SK-N-DZ (cell line): ENCODE results near the gene AGBL2. TPM values are rescaled to one million over a fixed set of nuclear protein-coding genes. Genes with fewer than 3 reads are reported as not detected.
"Not testable (repeated sequence)": the region's sequence is repeated elsewhere in the genome, so short reads cannot be mapped to it uniquely, and the experiment has no call there.

ENCODE experiments used
- DNase-seq: peaks from one replicate; pipeline ENCODE4 v3.0.0-alpha.2; 2015; ENCODE audit warnings: low spot score
- polyA plus RNA-seq, 2 experiments: library from polyadenylated mRNA; depleted of rRNA; stranded (reverse); fragments of >200 nt; gene quantifications; 2 replicates each; pipeline ENCODE4 v1.2.3, GENCODE V29; 2014

AGBL2 gene
- polyA plus RNA-seq (2014; cell fraction: cytosol; rRNA removed), result not detected in 2 replicates
- not detected in 2 replicates for polyA plus RNA-seq (2014; cell fraction: nucleus; rRNA removed)

DNA sequence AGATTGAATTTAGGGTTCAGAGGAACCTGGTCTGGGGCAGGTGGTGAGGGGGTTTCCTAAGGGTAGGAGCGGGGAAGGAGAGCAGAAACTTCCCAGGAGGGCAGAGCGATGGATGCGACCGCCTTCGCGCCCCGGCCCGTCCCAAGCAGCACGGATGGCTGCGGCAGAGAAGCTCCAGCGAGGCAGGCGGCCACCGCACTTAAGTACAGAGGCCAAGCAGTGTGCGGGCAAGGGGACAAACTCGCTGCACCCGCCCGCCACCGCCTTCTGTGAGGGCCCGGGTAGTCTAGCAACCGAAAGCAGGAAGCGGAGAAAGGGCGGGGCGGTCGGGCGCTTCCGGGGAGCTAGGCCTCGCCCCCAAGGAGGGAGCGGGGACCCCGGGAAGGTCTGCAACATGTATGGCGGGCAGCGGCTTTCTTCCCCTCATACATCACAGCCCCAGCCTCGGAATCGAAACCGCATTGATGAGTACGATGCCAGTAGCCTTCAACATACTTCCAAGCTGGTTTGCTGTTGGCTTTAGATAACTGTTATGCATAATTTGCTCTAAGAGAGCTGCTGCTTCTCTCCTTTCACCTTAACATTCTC is at the start of gene AGBL2:
TSS of gene AGBL2 (minus strand) at position 288 of the 588 bp plus-strand sequence. CDS start 719 bp downstream, outside the sequence.
- no peak for DNase-seq

- DNase-seq, result not testable (repeated sequence)
Observed at GRCh38 chr11:47759291-47759690, 44.1 kb upstream of the AGBL2 start.

DNA sequence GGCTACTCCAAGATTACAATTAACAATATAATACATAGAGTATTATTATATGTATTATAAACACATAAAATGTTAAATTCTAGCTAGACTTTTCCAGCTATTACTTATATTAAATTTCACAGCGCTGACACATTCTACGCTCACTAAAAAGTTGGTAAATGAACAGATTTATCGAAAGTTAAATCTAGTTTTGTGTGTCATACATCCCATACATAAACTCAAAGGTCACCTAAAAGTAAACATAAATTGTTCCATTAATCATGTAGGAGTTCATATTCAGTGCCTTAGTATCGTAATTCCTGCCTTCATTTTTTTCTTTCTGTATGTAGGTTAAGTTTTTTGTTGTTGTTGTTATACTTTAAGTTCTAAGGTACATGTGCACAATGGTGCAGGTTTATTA is 41.0 kb upstream of the AGBL2 start:
- DNase-seq, result no peak

- DNase-seq, result no peak
Observed at GRCh38 chr11:47750725-47751124, 35.6 kb upstream of the AGBL2 start.

DNA sequence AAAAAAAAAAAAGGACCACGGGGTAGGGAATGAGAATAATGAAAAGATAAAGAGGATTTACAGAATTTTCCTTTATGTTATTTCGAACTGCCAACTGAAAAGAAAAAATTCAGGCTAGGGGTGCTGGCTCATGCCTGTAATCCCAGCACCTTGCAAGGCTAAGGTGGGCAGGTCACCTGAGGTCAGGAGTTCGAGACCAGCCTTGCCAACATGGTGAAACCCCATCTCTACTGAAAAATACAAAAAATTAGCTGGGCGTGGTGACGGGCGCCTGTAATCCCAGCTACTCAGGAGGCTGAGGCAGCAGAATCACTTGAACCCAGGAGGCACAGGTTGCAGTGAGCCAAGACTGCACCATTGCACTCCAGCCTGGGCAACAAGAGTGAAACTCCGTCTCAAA is 27.3 kb upstream of the AGBL2 start:
- DNase-seq, result not testable (repeated sequence)

- DNase-seq, result not testable (repeated sequence)
Observed at GRCh38 chr11:47737817-47738216, 22.6 kb upstream of the AGBL2 start.

GRCh38 chr11:47732271-47732670 is 17.1 kb upstream of the AGBL2 start:
- DNase-seq, result no peak

DNA sequence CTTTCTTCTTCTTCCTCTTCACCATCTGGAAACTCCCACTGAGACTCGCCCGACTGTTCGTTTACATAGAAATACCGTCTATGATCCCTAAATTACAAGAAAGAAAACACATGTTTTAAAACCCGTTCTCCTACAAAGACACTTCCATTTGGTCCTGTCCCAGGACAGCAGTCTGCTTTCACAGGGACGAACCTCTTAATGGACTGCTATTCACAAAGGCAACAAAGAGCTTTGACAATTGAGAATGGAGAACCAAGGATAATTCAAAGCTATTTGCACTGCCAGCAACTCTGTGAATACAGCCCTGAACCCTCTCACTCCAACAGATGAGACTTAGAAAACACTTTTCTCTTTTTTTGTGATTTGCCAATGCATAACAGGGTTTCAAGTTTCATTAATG is 16.3 kb upstream of the AGBL2 start:
- no peak for DNase-seq

GRCh38 chr11:47726878-47727514 is 11.8 kb upstream of the AGBL2 start:
- no peak for DNase-seq

- no peak for DNase-seq
Observed at GRCh38 chr11:47726118-47726442, 10.9 kb upstream of the AGBL2 start.

GRCh38 chr11:47725442-47726117 is 10.4 kb upstream of the AGBL2 start:
- DNase-seq, result no peak

GRCh38 chr11:47724041-47724729 is 9.0 kb upstream of the AGBL2 start:
- no peak for DNase-seq

DNA sequence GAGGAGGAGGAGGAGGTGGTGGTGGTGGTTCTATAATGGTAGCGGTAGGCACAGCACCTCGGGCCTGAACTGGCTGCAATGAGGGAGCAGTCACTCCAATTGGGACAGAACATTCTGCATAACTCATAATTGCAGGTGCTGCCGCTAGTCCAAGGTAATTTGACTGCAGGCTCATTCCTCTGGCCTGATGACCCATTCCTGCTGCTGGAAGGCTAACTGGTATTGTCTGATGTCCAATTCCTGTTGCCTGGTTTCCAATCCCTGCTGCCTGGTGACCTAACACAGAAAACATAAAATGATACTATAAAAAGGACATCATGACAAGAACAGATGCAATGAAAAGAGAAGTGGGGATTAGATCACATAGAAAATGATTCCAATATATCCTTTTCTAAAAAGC is 7.9 kb upstream of the AGBL2 start:
- DNase-seq, result no peak

GRCh38 chr11:47720651-47721050 is 5.5 kb upstream of the AGBL2 start:
- no peak for DNase-seq

DNA sequence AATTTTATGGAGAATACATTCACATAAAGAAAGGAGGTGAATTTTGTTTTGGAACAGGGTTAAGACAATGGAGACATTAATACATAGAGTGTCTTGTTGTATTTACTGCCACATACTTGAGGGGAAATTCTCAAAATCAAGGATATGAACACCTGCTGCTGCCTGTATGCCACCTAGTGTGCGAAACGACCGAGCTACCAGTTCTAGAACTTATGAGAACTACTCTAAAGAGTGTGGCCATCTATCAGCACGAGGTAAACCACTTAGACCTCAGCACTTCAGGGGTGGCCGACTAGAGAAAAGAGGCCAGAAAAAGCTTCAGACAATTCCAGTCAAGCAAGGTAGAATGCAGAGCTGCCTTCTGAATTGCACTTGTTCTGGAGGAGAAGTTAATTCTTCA is 1.5 kb upstream of the AGBL2 start:
- no peak for DNase-seq

- DNase-seq, result no peak
Observed at GRCh38 chr11:47714554-47715081, 551 bp downstream of the AGBL2 start.

DNA sequence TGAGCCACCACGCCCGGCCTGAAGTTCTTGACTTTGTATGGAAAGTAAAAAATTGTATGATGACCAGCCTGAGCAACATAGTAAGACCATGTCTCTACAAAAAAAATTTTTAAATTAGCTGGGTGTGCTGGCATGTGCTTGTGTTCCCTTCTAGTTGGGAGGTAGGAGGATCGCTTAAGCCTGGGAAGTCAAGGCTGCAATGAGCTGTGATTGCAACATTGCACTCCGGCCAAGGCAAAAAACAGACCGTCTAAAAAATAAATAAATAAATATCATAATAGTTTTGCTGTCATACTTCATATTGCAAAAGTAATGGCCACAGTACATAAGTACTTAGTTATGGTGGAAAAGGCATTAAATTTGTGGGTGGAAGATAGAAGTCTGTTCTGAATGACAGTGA is 3.4 kb downstream of the AGBL2 start:
- no peak for DNase-seq

DNA sequence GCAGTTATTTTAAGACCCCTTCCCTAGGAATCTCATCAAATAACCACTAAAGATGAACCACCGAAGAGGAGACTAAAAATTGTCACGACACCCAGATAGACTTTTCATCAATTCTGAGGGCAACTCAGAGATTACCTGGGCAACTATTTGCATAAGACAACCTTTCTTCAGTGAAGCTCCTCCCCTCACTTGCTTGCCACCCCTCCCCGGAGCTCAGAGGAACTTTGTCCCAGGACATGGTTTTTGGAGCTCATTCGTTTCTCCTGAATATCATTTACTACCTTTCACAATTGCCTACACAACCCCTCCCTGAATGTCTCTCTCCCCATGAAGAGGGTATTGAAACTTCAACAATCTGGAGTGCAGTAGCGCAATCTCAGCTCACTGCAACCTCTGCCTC is 3.9 kb downstream of the AGBL2 start:
- no peak for DNase-seq

DNA sequence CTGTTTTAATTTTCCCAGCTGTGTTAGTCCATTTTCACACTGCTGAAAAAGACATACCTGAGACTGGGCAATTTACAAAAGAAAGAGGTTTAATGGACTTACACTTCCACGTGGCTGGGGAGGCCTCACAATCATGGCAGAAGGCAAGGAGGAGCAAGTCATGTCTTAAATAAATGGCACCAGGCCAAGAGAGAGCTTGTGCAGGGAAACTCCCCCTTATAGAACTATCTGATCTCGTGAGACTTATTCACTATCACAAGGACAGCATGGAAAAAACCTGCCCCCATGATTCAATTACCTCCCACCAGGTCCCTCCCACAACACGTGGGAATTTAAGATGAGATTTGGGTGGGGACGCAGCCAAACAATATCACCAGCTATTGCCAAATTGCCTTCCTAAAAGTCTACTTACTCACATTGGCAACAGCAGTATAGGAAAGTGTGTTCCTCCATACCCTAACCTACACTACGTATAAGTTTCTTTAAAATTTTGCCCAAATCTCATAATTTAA is 7.8 kb downstream of the AGBL2 start:
- DNase-seq, result not testable (repeated sequence)

GRCh38 chr11:47705721-47706120 is 9.4 kb downstream of the AGBL2 start:
- DNase-seq, result no peak

- no peak for DNase-seq
Observed at GRCh38 chr11:47691979-47692378, 23.2 kb downstream of the AGBL2 start.

GRCh38 chr11:47689480-47689879 is 25.7 kb downstream of the AGBL2 start:
- DNase-seq, result no peak
